ENCODE results near the gene ZMIZ1.

ZMIZ1 gene

GRCh38 chr10:79347226-79347893, 278.6 kb downstream of the ZMIZ1 start, which contains the start of gene PPIF (continued):
- TF ChIP-seq GLI2 (tag by site-specific recombination; IDR thresholded peaks at IDR 0.05; ENCODE audit: borderline replicate concordance, low read depth): no peak
- TF ChIP-seq, protein P1, sequence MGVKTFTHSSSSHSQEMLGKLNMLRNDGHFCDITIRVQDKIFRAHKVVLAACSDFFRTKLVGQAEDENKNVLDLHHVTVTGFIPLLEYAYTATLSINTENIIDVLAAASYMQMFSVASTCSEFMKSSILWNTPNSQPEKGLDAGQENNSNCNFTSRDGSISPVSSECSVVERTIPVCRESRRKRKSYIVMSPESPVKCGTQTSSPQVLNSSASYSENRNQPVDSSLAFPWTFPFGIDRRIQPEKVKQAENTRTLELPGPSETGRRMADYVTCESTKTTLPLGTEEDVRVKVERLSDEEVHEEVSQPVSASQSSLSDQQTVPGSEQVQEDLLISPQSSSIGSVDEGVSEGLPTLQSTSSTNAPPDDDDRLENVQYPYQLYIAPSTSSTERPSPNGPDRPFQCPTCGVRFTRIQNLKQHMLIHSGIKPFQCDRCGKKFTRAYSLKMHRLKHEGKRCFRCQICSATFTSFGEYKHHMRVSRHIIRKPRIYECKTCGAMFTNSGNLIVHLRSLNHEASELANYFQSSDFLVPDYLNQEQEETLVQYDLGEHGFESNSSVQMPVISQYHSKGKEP (tag by site-specific recombination; IDR thresholded peaks at IDR 0.05): no peak; the same call in 1 of the 2 replicates
- no peak for TF ChIP-seq ZSCAN4 (tag by site-specific recombination; IDR thresholded peaks at IDR 0.05)
- no peak for TF ChIP-seq EGR2 (tag by site-specific recombination; IDR thresholded peaks at IDR 0.05; ENCODE audit: low read depth)
- TF ChIP-seq ZNF549 (tag by site-specific recombination; IDR thresholded peaks at IDR 0.05): 0 out of 2 replicates have a peak, but pooled peaks have one; percentile 21
- no peak for TF ChIP-seq ZNF354C (tag by site-specific recombination; IDR thresholded peaks at IDR 0.05; ENCODE audit: borderline replicate concordance, low read depth)
- TF ChIP-seq ZSCAN23 (tag by site-specific recombination; IDR thresholded peaks at IDR 0.05): no peak
- TF ChIP-seq, protein P2, sequence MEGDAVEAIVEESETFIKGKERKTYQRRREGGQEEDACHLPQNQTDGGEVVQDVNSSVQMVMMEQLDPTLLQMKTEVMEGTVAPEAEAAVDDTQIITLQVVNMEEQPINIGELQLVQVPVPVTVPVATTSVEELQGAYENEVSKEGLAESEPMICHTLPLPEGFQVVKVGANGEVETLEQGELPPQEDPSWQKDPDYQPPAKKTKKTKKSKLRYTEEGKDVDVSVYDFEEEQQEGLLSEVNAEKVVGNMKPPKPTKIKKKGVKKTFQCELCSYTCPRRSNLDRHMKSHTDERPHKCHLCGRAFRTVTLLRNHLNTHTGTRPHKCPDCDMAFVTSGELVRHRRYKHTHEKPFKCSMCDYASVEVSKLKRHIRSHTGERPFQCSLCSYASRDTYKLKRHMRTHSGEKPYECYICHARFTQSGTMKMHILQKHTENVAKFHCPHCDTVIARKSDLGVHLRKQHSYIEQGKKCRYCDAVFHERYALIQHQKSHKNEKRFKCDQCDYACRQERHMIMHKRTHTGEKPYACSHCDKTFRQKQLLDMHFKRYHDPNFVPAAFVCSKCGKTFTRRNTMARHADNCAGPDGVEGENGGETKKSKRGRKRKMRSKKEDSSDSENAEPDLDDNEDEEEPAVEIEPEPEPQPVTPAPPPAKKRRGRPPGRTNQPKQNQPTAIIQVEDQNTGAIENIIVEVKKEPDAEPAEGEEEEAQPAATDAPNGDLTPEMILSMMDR (tag by site-specific recombination; IDR thresholded peaks at IDR 0.05): peak; percentile 76
- TF ChIP-seq ZNF23 (tag by site-specific recombination; IDR thresholded peaks at IDR 0.05; ENCODE audit: borderline replicate concordance): no peak
- no peak for TF ChIP-seq GFI1B (tag by site-specific recombination; IDR thresholded peaks at IDR 0.05)
- TF ChIP-seq ZNF248 (tag by site-specific recombination; IDR thresholded peaks at IDR 0.05): no peak
- TF ChIP-seq ZNF324 (tag by site-specific recombination; IDR thresholded peaks at IDR 0.05): 0 out of 2 replicates have a peak, but pooled peaks have one; percentile 27
- TF ChIP-seq GLIS1 (tag by site-specific recombination; IDR thresholded peaks at IDR 0.05): no peak
- no peak for TF ChIP-seq ZBTB10 (tag by site-specific recombination; IDR thresholded peaks at IDR 0.05)
- no peak for TF ChIP-seq FEZF1 (tag by site-specific recombination; IDR thresholded peaks at IDR 0.05)
- 0 out of 2 replicates have a peak, but pooled peaks have one; percentile 44 for TF ChIP-seq ZEB2 (tag by site-specific recombination; IDR thresholded peaks at IDR 0.05)
- TF ChIP-seq KLF9 (tag by site-specific recombination; IDR thresholded peaks at IDR 0.05; ENCODE audit: low read depth): peak; percentile 77; the same call in 1 of the 2 replicates
- peak; percentile 49; the same call in 1 of the 2 replicates for TF ChIP-seq PATZ1 (tag by site-specific recombination; IDR thresholded peaks at IDR 0.05)
- TF ChIP-seq ZNF510 (tag by site-specific recombination; IDR thresholded peaks at IDR 0.05; ENCODE audit: insufficient replicate concordance): no peak
- TF ChIP-seq KLF17 (tag by site-specific recombination; IDR thresholded peaks at IDR 0.05): peak; percentile 74; the same call in 1 of the 2 replicates
- TF ChIP-seq SP2 (tag by site-specific recombination; IDR thresholded peaks at IDR 0.05): peak; percentile 85
- peak; percentile 75 for TF ChIP-seq SP3 (tag by site-specific recombination; IDR thresholded peaks at IDR 0.05)
- peak; percentile 60 for TF ChIP-seq ZNF513 (tag by site-specific recombination; IDR thresholded peaks at IDR 0.05)

Data from HEK293 (cell line).